Measurements from ENCODE around the gene SP5.

DNA sequence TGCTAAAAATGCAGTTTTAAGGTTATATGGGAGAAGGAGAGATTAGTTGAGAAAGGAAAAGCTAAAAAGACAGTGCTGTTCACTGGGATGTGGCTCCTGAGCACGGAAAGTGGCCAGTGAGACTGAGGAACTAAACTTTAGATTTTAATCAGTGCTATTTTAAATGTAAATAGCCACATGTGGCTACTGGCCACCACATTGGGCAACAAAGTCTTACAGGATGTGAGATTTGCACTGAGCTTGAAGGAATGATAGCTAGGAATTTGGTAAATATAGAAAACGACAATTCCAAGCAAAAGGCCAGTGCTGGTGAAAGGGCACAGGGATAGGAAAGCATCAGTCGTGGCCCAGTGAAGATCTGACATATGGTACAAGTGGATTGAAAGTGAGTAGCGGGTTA is 14.1 kb upstream of the SP5 start:
- TF ChIP-seq SRF (IDR thresholded peaks at IDR 0.05; ENCODE audit: low read depth) = no peak
- TF ChIP-seq, protein P1, sequence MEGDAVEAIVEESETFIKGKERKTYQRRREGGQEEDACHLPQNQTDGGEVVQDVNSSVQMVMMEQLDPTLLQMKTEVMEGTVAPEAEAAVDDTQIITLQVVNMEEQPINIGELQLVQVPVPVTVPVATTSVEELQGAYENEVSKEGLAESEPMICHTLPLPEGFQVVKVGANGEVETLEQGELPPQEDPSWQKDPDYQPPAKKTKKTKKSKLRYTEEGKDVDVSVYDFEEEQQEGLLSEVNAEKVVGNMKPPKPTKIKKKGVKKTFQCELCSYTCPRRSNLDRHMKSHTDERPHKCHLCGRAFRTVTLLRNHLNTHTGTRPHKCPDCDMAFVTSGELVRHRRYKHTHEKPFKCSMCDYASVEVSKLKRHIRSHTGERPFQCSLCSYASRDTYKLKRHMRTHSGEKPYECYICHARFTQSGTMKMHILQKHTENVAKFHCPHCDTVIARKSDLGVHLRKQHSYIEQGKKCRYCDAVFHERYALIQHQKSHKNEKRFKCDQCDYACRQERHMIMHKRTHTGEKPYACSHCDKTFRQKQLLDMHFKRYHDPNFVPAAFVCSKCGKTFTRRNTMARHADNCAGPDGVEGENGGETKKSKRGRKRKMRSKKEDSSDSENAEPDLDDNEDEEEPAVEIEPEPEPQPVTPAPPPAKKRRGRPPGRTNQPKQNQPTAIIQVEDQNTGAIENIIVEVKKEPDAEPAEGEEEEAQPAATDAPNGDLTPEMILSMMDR (IDR thresholded peaks at IDR 0.05 in 2 of 3, conservative IDR thresholded peaks at IDR 0.05 in 1 of 3; ENCODE audit: borderline replicate concordance in 1 of 3, insufficient read depth in 1 of 3, low read depth in 2 of 3, low read length in 2 of 3) = no peak
- no peak for TF ChIP-seq POLR2A (IDR thresholded peaks at IDR 0.05; ENCODE audit: borderline replicate concordance, extremely low read depth, insufficient read depth, insufficient read length)
